GM19238 (cell line): Measurements from ENCODE around the gene CCDC138.
A peak's percentile ranks its signal among the peaks of the same experiment; 100 is the strongest.
"Not testable (repeated sequence)": the region's sequence is repeated elsewhere in the genome, so short reads cannot be mapped to it uniquely, and the experiment has no call there.

Experiments used
- DNase-seq: peaks from one replicate; pipeline ENCODE4 v3.0.0; 2011; ENCODE audit warnings: low spot score; ENCODE audit not compliant: insufficient read length

The CCDC138 gene, protein sequence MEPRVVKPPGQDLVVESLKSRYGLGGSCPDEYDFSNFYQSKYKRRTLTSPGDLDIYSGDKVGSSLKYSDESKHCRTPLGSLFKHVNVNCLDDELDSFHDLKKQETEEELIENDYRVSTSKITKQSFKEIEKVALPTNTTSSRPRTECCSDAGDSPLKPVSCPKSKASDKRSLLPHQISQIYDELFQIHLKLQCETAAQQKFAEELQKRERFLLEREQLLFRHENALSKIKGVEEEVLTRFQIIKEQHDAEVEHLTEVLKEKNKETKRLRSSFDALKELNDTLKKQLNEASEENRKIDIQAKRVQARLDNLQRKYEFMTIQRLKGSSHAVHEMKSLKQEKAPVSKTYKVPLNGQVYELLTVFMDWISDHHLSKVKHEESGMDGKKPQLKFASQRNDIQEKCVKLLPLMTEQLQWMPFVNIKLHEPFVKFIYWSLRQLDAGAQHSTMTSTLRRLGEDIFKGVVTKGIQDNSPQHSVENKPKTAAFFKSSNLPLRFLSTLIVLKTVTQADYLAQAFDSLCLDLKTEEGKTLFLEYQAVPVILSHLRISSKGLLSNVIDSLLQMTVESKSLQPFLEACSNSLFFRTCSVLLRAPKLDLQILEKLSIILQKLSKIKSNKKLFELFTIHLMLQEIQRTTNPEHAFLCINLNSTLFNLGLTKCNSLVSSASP

GRCh38 chr2:108786354-108787215, at the start of gene CCDC138:
CCDC138 (plus strand) TSS chr2:108786771; CDS start chr2:108786823, 52 bp downstream.
- DNase-seq = peak; percentile 87

DNA sequence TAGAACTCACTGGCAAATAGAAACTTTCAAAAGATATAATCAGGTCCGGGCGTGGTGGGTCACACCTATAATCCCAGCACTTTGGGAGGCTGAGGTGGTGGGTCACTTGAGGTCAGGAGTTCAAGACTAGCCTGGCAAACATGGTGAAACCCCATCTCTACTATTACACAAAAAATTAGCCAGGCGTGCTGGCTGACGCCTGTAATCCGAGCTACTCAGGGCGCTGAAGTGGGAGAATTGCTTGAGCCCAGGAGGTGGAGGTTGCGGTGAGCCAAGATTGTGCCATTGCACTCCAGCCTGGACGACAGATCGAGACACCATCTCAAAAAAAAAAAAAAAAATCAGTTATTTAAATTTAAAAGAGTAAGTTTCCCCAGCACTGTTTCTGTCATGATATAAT, 28.6 kb upstream of the CCDC138 start:
- DNase-seq = not testable (repeated sequence)

DNA sequence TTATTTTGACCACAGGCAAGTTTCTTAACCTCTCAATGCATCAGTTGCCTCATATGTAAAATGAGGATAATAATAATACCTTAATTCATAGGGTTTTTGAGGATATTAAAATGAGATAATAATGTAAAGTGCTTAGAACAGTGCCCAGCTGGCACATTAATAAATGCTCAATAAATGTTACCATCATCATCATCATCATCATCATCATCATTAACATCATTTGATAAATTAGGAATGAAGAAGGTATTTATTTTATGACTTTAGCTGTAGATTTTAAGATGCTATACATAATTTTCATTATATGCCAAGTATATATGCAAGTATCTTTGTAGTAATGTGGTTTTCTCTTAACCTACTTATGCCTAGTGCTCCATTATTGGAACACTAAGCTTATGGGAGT, 24.0 kb upstream of the CCDC138 start:
- not testable (repeated sequence) for DNase-seq

- DNase-seq = not testable (repeated sequence)
Measured at GRCh38 chr2:108766671-108767070, 19.9 kb upstream of the CCDC138 start.

- not testable (repeated sequence) for DNase-seq
Measured at GRCh38 chr2:108767859-108768258, 18.7 kb upstream of the CCDC138 start.

GRCh38 chr2:108776475-108776874, 10.1 kb upstream of the CCDC138 start:
- DNase-seq = no peak

GRCh38 chr2:108778857-108779256, 7.7 kb upstream of the CCDC138 start:
- no peak for DNase-seq

DNA sequence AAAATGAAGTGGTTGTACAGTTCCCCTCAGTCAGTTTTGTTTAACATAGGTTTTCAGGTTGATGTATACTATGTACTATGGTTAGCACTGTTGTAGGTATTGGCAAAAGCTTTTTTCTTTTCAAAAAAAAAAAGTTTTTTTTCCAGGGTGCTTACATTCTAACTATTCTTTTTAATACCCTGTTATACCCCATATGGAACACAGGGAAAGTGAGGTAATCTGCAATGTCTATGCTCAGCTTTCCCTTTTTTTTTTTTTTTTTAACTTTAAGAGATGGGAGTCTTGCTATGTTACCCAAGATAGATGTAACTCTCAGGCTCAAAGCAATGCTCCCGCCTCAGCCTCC, 590 bp upstream of the CCDC138 start:
- DNase-seq = no peak

DNA sequence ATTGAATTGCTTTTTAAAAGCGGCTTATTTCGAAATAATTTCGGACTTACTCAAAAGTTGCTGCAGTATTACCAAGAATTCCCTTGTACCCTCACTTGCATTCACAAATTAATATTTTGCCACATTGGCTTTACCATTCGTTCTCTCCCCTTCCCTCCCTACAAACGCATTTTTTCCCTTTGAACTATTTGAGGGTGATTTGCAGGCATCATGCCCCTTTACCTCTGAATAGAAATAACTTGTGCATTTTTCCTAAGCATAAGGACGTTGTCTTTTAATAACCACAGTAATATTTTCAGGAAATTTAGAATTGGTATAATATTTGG, 608 bp downstream of the CCDC138 start:
- no peak for DNase-seq

DNA sequence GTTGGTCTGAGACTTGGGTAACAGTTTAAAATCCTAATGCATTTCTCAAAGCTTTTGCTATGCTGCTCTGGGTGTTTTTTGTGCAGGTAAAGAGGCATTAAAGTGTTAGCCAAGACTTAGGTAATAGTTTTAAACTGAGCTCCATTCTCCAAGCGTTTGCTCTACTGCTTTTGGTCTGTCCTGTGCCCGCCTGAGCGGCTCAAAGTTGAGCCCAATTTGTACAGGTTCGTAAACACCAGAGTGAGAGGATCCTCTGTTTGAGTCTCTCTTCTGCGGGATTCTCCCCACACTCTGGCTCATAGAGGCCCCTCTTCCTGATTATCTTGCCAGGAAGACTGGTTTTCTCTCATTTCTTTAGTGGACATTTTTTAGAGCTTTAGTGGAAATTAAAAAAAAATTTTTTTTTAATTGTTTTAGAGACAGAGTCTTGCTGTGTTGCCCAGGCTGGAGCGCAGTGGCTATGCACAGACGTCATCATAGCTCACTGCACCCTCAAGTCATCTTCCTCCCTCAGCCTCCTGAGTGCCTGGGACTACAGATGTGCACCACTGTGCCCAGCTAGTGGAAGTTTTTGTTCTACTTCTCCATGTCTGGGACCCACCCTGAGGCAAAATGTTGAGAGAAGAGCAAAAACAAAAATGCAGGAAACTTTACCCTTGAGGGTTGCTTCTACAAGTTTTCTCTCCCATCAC, 16.6 kb downstream of the CCDC138 start:
- no peak for DNase-seq

- DNase-seq = no peak
Measured at GRCh38 chr2:108805032-108805431, 18.5 kb downstream of the CCDC138 start.

DNA sequence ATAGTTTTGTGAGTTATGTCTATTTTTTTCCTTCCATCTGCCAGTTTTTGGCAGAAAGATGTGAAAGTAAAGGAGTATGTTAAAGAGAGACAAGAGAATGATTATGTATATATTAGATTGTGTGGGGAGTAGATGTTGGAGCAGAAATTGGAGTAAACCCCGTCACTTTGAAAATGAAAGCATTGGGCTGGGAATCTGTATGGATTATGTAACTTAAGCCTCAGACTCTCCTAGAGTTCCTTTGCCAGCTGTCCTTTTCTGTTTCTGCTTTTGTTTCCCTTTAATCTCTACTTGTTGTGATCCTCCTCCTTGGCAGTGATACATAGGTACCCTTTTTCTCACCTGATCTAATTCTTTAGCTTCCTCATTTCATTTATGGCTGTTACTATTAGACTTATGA, 19.2 kb downstream of the CCDC138 start:
- no peak for DNase-seq

DNA sequence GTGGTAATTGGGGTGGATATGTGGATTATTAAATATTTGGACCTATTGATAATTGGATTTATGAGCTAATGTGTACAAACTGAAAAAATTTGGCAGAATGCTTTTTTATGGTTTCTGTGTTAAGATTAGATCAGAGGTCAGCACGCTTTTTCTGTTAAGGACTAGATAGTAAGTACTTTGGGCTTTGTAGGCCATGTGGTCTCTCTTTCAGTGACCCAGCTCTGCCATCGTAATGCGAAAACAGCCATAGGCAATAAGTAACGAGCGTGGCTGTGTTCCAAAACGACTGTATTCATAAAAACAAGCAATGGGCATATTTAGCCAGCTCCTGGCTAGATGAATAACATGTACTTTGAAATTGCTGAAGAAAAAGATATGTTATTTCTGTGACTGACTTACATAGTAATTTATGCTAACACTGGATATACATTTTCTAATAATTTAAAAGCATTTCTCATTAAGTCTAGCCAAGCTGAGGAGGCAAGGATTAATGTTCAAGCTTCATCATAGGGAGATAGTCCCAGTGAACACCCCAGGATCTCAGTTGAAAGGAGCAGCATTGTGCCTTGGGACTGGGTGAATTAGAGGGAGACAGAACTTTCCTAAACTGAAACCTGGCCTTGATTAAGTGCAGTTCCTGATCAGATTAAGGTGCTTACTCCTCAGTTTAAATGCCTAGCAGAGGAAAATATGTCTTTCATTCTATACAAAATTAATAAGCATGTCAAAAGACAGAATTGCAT, 20.0 kb downstream of the CCDC138 start:
- no peak for DNase-seq

GRCh38 chr2:108809936-108810335, 23.4 kb downstream of the CCDC138 start:
- DNase-seq = no peak

DNA sequence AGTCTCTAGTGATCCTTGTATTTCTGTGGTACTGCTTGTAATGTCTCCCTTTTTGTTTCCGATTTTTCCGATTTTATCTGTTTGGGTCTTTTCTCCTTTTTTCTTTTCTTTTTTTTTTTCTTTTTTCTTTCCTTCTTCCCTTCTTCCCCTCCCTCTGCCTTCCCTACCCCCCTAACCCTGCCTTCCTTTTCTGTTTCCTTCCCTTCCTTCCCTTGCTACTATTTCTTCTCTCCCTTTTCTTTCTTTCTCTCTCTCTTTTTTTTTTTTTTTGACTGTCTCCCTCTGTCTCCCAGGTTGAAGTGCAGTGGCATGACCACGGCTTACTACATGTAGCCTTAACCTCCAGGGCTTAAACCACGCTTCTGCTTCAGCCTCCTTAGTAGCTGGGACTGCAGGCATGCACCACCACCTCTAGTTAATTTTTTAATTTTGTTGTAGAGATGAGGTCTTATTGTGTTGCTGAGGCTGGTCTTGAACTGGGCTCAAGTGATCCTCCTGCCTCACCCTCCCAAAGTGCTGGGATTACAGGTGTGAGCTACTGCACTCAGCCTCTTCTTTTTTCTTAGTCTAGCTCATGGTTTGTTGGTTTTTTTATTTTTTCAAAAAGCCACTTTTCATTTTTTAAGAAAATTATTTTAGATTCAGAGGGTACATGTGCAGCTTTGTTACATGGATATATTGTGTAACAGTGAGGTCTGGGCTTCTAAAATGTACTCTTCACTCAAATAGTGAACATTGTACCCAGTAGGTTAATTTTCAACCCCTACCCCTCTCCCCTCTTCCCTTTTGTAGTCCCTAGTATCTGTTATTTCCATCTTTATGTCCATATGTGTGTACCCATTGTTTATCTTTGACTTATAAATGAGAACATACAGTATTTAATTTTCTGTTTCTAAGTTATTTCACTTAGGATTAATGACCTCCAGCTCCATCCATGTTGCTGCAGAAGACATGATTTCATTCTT, 24.7 kb downstream of the CCDC138 start:
- DNase-seq = no peak

DNA sequence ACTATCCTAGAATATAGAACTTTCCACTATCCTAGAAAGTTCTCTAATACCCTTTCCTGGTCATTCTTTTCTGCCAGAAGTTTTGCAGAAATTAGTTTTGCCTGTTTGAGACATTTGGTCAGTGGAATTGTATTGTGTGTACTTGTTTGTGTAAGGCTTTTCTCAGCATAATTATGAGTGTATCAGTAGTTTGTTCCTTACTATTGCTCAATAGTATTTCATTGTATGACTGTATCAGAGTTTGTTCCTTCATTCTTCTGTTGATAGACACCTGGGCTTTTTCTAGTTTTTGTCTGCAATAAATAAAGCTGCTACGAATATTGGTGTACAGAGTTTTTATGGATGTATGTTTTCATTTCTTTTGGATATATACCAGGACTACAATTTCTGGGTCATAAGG, 27.2 kb downstream of the CCDC138 start:
- no peak for DNase-seq

DNA sequence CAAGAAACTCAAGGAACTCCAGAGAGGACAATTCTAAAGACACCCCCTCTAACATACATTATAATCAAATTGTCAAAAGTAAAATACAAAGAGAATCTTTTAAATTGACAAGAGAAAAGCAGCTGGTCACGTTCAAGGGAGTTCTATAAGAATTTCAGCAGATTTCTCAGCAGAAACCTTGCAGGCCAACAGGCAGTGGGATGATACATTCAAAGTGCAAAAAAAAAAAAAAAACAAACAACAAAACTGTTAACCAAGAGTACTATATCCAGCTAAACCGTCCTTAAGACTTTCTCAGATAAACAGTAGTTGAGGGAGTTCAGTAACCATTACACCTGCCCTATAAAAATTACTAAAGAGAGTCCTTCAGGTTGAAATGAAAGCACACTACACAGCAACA, 33.9 kb downstream of the CCDC138 start:
- DNase-seq = no peak

DNA sequence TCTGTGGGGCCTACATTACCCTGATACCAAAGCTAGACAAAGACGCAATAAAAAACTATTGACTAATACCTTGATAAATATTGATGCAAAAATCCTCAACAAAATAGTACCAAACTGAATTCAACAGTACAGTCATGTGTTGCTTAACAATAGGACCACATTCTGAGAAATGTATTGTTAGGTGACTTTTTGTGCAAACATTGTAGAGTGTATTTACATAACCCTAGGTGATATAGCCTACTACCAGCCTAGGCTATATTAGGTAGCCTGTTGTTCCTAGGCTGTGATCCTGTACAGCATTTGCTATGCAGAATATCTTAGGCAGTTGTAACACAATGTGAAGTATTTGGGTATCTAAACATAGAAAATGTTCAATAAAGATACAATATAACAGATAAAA, 36.7 kb downstream of the CCDC138 start:
- no peak for DNase-seq

DNA sequence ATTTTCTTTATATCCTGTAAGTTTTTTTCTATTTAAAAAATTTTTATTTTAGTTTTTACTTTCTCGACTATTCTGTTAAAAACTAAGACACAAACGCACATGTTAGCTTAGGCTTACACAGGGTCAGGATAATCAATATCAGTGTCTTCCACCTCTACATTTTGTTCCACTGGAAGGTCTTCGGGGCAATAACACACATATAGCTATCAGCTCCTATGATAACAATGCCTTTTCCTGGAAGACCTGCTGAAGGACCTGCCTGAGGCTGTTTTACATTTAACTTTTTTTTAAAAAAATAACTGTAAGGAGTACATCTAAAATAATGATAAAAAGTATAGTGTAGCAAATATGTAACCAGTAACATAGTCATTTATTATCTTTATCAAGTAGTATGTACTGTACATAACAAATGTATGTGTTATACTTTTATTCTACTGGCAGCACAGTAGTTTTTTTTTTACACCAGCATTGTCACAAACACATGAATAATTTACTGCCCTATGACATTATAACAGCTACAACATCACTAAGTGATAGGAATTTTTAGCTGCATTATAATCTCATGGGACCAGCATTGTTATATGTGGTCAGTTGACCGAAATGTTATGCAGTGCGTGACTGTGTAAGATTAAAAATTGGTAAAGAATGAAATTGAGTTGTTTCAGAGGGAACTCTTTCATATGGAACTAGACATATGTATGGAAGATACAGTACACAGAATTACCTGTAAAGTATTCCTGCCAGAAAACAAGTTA, 37.9 kb downstream of the CCDC138 start:
- DNase-seq = no peak
